Measurements from ENCODE around the gene IL13RA1. TPM values are rescaled to one million over a fixed set of nuclear protein-coding genes. Genes with fewer than 3 reads are reported as not detected.

The IL13RA1 gene
- total and polyA plus RNA-seq, 12 donors = 8.6 to 38.4 (median 13.1) TPM

DNA sequence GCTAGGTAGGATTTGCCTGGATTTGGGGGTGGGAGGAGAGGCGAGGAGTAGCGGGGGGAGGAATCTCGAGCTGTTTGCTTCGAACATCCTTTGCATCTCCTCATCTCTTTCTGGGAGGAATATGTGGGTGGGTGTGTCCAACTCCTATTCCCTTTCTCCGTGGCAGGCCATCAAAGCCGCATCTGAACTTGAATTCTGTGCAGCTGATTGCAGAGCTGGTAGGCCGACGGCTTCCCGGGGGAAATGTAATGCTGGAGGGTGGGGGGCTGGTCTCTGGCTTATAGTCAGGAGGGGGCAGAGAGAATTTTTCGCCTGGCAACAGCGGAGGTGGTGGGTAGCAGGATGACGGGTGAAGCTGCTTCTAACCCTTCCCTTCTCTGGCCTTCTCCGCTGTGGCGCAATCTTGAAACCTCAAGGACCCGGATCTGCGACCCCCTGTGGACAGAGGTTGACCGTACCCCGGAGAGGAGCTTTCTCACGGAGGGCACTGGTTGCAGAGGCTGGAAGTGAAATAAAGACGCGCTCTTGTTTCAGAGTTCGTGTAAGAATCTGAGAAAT, 96.8 kb downstream of the IL13RA1 start:
- intact Hi-C loops (cut with DNase I) = no loop called here
- H3K9me3 ChIP-seq = peaks cover 0 to 9% (median 0%) of the 10 kb centered on the region in 11 donors
- H3K27me3 ChIP-seq = peaks cover 0 to 75% (median 43%) of the 10 kb centered on the region in 7 donors
- ATAC-seq = no peak
- H3K36me3 ChIP-seq = no peaks in the 10 kb centered on the region
- peaks cover 0 to 12% (median 4%) of the 10 kb centered on the region in 9 donors for H3K4me1 ChIP-seq
- DNase-seq = no peak
- no peak overlapping the region for H3K27ac ChIP-seq
- TF ChIP-seq, protein P1, sequence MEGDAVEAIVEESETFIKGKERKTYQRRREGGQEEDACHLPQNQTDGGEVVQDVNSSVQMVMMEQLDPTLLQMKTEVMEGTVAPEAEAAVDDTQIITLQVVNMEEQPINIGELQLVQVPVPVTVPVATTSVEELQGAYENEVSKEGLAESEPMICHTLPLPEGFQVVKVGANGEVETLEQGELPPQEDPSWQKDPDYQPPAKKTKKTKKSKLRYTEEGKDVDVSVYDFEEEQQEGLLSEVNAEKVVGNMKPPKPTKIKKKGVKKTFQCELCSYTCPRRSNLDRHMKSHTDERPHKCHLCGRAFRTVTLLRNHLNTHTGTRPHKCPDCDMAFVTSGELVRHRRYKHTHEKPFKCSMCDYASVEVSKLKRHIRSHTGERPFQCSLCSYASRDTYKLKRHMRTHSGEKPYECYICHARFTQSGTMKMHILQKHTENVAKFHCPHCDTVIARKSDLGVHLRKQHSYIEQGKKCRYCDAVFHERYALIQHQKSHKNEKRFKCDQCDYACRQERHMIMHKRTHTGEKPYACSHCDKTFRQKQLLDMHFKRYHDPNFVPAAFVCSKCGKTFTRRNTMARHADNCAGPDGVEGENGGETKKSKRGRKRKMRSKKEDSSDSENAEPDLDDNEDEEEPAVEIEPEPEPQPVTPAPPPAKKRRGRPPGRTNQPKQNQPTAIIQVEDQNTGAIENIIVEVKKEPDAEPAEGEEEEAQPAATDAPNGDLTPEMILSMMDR (IDR thresholded peaks at IDR 0.05) = no peak
- WGBS, 2 donors = 3 to 5% methylated on average over 18 to 22 of the region's 22 CpGs
- peak overlapping the region in 6 of 10 donors; percentile 19 to 47 (median 33) for H3K4me3 ChIP-seq

DNA sequence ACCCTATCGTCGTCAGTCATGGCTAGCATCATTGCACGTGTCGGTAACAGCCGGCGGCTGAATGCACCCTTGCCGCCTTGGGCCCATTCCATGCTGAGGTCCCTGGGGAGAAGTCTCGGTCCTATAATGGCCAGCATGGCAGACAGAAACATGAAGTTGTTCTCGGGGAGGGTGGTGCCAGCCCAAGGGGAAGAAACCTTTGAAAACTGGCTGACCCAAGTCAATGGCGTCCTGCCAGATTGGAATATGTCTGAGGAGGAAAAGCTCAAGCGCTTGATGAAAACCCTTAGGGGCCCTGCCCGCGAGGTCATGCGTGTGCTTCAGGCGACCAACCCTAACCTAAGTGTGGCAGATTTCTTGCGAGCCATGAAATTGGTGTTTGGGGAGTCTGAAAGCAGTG, 97.8 kb downstream of the IL13RA1 start:
- Histone ChIP-seq H3K4me3 (no peak overlapping the region), H3K36me3 (no peaks in the 10 kb centered on the region), H3K27me3 (peaks cover 0 to 84% (median 43%) of the 10 kb centered on the region in 7 donors), H3K27ac (no peak overlapping the region), H3K9me3 (peaks cover 0 to 9% (median 0%) of the 10 kb centered on the region in 11 donors), H3K4me1 (peaks cover 0 to 12% (median 4%) of the 10 kb centered on the region in 9 donors)
- peak in 1 of 2 donors; percentile 4 for DNase-seq
- no peak for ATAC-seq
- intact Hi-C loops (cut with DNase I) = no loop called here
- WGBS, 2 donors = 9 to 15% methylated on average over 16 of the region's 16 CpGs
- TF ChIP-seq, protein P1 (IDR thresholded peaks at IDR 0.05) = no peak

DNA sequence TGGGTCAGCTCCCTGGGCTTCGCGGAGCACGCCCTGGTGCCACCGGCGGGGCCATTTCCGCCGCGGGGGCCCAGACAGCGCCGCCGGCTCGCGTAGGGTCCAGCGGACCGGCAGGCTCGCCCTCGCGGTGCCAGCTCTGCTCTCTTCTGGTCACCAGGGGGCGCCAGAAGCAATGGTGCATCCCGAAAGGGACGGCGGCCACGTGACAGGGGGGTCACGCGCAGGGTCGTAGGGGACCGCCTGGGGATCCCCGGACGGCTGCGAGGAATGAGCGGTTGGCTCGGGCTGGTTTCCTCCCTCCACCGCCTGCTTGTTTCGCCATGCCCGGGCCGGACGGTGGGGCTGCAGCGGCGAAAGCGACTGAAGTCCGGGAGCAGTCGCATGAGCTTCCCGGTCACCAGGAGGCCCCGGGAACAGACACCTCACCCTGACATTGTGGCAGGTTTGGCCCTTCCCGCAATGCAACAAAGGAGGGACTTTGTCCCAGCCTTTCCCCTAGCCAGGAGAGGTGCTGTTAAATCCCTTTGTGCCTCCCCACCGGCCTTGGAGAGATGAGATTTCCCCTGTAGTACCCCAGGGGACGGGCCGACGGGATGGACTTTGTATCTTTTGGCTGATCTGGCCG, 112.0 kb downstream of the IL13RA1 start:
- intact Hi-C loops (cut with DNase I) = no loop called here
- peak overlapping the region in 5 of 10 donors; percentile 15 to 55 (median 37) for H3K27ac ChIP-seq

More for the DNA sequence above, 112.0 kb downstream of the IL13RA1 start:
- Histone ChIP-seq H3K36me3 (no peaks in the 10 kb centered on the region), H3K27me3 (peaks cover 0 to 39% (median 0%) of the 10 kb centered on the region in 7 donors), H3K4me3 (peak overlapping the region; percentile 6 to 58 (median 54)), H3K9me3 (no peaks in the 10 kb centered on the region), H3K4me1 (peaks cover 0 to 5% (median 0%) of the 10 kb centered on the region in 9 donors)
- TF ChIP-seq, protein P1 (IDR thresholded peaks at IDR 0.05) = peak; percentile 55 to 85 (median 77)
- DNase-seq = peak; percentile 83
- peak; percentile 79 to 97 (median 92) for ATAC-seq
- WGBS, 2 donors = 5 to 10% methylated on average over 19 to 50 of the region's 50 CpGs

Other genes starting within 250 kb of the IL13RA1 start
- gene DOCK11, start 231.8 kb upstream of the IL13RA1 start, total RNA-seq = 1 to 10 TPM; 1.3 to 9.4 (median 3.0) TPM
- gene DOCK11, start 231.8 kb upstream of the IL13RA1 start, polyA plus RNA-seq = 1 to 10 TPM; 3.0 to 6.4 TPM
- under 1 TPM in 1 of 10 donors, not detected in 9; 0.17 TPM for gene ZCCHC12, start 96.2 kb downstream of the IL13RA1 start, total RNA-seq
- gene ZCCHC12, start 96.2 kb downstream of the IL13RA1 start, polyA plus RNA-seq = under 1 TPM in 1 of 2 donors, not detected in 1; 0.01 TPM
- 1 to 10 TPM in 8 of 10 donors, under 1 TPM in 2; 0.43 to 6.1 (median 1.4) TPM for gene LONRF3, start 247.0 kb downstream of the IL13RA1 start, total RNA-seq
- 1 to 10 TPM in 1 of 2 donors, under 1 TPM in 1; 0.65 to 1.3 TPM for gene LONRF3, start 247.0 kb downstream of the IL13RA1 start, polyA plus RNA-seq